ENCODE measurements around the gene ZNF362. TPM values are rescaled to one million over a fixed set of nuclear protein-coding genes. Genes with fewer than 3 reads are reported as not detected.

ZNF362 gene
- total RNA-seq, 1 donor from 2014 or later, result 69.8 TPM

DNA sequence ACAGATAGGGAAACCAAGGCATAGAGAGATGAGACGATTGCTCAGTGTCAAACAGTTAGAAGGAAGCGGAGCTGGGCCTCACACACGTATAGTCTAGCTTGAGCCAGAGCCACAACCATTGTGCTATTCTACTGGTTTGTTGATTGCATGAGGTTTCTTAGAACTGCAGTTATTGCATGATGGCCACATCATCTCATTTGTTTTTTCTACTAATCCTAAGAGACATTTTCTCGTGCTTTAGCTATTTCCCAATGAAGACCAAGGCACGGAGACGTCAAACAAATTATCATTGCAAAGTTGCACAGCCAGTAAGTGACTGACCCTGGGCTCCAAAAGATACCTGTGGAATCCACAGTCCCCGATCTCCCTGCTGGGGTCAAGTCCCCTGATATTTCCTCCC lies 25.1 kb upstream of the ZNF362 start:
- H3K27ac Mint-ChIP-seq (ENCODE audit: unreplicated experiment), result no peak overlapping the region
- H3K4me3 Mint-ChIP-seq (ENCODE audit: unreplicated experiment), result no peak overlapping the region
- no peak for DNase-seq
- no peaks in the 10 kb centered on the region for H3K9me3 Mint-ChIP-seq (ENCODE audit: unreplicated experiment)
- peaks cover 3% of the 10 kb centered on the region for H3K4me1 Mint-ChIP-seq (ENCODE audit: low read depth, unreplicated experiment)
- TF ChIP-seq, protein P1, sequence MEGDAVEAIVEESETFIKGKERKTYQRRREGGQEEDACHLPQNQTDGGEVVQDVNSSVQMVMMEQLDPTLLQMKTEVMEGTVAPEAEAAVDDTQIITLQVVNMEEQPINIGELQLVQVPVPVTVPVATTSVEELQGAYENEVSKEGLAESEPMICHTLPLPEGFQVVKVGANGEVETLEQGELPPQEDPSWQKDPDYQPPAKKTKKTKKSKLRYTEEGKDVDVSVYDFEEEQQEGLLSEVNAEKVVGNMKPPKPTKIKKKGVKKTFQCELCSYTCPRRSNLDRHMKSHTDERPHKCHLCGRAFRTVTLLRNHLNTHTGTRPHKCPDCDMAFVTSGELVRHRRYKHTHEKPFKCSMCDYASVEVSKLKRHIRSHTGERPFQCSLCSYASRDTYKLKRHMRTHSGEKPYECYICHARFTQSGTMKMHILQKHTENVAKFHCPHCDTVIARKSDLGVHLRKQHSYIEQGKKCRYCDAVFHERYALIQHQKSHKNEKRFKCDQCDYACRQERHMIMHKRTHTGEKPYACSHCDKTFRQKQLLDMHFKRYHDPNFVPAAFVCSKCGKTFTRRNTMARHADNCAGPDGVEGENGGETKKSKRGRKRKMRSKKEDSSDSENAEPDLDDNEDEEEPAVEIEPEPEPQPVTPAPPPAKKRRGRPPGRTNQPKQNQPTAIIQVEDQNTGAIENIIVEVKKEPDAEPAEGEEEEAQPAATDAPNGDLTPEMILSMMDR (IDR thresholded peaks at IDR 0.05; ENCODE audit: partially characterized antibody, unreplicated experiment), result no peak
- no peaks in the 10 kb centered on the region for H3K36me3 Mint-ChIP-seq (ENCODE audit: unreplicated experiment)
- H3K27me3 Mint-ChIP-seq (ENCODE audit: unreplicated experiment), result peaks cover 3% of the 10 kb centered on the region

DNA sequence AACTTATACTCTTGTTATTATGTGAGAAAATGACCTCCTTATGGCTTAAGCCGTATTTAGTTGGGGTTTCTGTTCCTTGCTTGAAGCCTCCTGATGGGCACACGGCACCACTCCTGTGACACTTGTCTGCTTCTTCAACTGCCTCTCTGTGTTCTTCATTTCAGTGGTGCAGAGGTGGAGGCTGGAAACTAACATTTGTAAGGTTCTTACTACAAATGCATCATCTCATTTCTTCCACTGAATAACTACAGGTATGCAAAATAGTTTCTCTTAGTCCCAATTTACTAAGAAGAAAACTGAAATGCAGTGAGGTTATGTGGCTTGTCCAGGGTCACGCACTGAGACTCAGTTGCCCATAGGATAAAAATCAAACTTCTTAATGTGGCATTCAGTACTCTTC lies 23.6 kb upstream of the ZNF362 start:
- H3K27me3 Mint-ChIP-seq (ENCODE audit: unreplicated experiment), result peaks cover 5% of the 10 kb centered on the region
- no peak for DNase-seq
- H3K36me3 Mint-ChIP-seq (ENCODE audit: unreplicated experiment), result no peaks in the 10 kb centered on the region
- no peaks in the 10 kb centered on the region for H3K9me3 Mint-ChIP-seq (ENCODE audit: unreplicated experiment)
- H3K27ac Mint-ChIP-seq (ENCODE audit: unreplicated experiment), result no peak overlapping the region
- peaks cover 3% of the 10 kb centered on the region for H3K4me1 Mint-ChIP-seq (ENCODE audit: low read depth, unreplicated experiment)
- TF ChIP-seq, protein P1 (IDR thresholded peaks at IDR 0.05; ENCODE audit: partially characterized antibody, unreplicated experiment), result no peak
- no peak overlapping the region for H3K4me3 Mint-ChIP-seq (ENCODE audit: unreplicated experiment)

DNA sequence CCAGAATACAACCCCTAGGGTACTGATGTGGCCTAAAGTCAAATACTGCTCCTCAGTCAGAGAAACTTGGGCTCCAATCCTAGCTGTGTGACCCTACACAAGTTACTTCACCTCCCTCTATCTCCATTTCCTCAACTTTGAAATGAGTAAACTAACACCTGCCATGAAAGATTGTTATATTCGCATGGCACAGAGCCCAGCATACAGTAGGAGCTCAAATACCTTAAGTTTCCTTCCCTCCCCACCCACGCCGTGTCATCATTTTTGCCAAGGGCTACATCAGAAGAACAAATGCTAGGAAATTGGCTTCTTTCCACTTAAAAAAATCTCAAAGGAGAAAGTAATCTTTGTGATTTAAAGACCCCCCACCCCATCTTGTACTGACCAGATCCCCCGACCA lies 22.2 kb upstream of the ZNF362 start:
- no peaks in the 10 kb centered on the region for H3K9me3 Mint-ChIP-seq (ENCODE audit: unreplicated experiment)
- DNase-seq, result no peak
- H3K27me3 Mint-ChIP-seq (ENCODE audit: unreplicated experiment), result peaks cover 5% of the 10 kb centered on the region
- H3K36me3 Mint-ChIP-seq (ENCODE audit: unreplicated experiment), result no peaks in the 10 kb centered on the region
- TF ChIP-seq, protein P1 (IDR thresholded peaks at IDR 0.05; ENCODE audit: partially characterized antibody, unreplicated experiment), result no peak
- no peak overlapping the region for H3K4me3 Mint-ChIP-seq (ENCODE audit: unreplicated experiment)
- no peak overlapping the region for H3K27ac Mint-ChIP-seq (ENCODE audit: unreplicated experiment)
- H3K4me1 Mint-ChIP-seq (ENCODE audit: low read depth, unreplicated experiment), result peaks cover 3% of the 10 kb centered on the region

DNA sequence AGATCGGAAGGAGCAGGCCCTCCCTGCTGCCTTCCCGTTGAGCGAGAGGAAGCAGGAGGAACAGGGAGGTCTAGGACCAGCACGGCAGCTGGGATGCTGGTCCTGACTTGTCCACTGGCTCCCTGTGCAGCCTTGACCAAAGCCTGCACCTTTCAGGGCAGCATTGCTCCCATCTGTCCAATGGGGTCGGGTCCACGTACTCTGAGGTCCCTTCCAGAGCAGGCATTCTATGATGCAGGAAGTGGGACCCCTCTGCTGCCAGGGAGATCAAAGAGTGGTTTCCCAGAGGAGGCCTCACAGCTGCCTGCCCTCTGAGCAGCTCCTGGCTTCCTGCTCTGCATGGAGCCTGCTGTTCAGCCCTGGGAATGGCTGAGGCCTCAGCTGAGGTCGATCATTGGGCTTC lies 21.7 kb upstream of the ZNF362 start:
- Mint-ChIP-seq H3K9me3 (ENCODE audit: unreplicated experiment) (no peaks in the 10 kb centered on the region), H3K27me3 (ENCODE audit: unreplicated experiment) (peaks cover 5% of the 10 kb centered on the region), H3K4me3 (ENCODE audit: unreplicated experiment) (no peak overlapping the region), H3K27ac (ENCODE audit: unreplicated experiment) (no peak overlapping the region), H3K36me3 (ENCODE audit: unreplicated experiment) (no peaks in the 10 kb centered on the region), H3K4me1 (ENCODE audit: low read depth, unreplicated experiment) (peaks cover 3% of the 10 kb centered on the region)
- TF ChIP-seq, protein P1 (IDR thresholded peaks at IDR 0.05; ENCODE audit: partially characterized antibody, unreplicated experiment), result no peak
- no peak for DNase-seq

DNA sequence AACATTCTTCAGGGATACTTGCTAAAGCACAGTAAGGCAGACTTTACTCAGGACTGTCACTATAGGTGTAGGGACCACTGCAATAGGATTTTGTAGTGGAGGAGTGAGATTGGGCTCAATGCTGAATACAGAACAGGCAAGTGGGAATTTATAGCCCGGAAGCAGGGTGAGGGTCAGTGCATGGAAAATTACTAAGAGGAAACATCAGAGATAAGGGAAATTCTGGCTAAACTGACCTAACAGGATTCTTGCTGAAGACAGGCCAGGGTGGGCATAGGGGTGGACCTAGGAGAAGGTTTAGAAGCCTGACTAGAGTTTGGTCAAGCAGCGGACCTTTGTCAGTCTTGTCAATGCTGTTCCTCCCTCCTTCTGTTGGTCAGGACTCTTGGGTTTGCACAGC lies 20.8 kb upstream of the ZNF362 start:
- Mint-ChIP-seq H3K4me3 (ENCODE audit: unreplicated experiment) (no peak overlapping the region), H3K9me3 (ENCODE audit: unreplicated experiment) (no peaks in the 10 kb centered on the region), H3K27me3 (ENCODE audit: unreplicated experiment) (peaks cover 5% of the 10 kb centered on the region), H3K36me3 (ENCODE audit: unreplicated experiment) (no peaks in the 10 kb centered on the region), H3K4me1 (ENCODE audit: low read depth, unreplicated experiment) (peaks cover 3% of the 10 kb centered on the region), H3K27ac (ENCODE audit: unreplicated experiment) (no peak overlapping the region)
- no peak for DNase-seq
- TF ChIP-seq, protein P1 (IDR thresholded peaks at IDR 0.05; ENCODE audit: partially characterized antibody, unreplicated experiment), result no peak

Data from glutamatergic neuron (in vitro differentiated cells).